ENCODE results near the gene ZBTB20. TPM values are rescaled to one million over a fixed set of nuclear protein-coding genes. Genes with fewer than 3 reads are reported as not detected.

Gene ZBTB20
- total RNA-seq, 2 donors from 2014 or later = 55.3 to 61.2 TPM

- no peak for DNase-seq
- no peak for ATAC-seq
- Mint-ChIP-seq H3K4me3 (no peak overlapping the region), H3K27ac (no peak overlapping the region), H3K27me3 (no peaks in the 10 kb centered on the region), H3K4me1 (peaks cover 7% of the 10 kb centered on the region), H3K36me3 (ENCODE audit: low read depth) (no peaks in the 10 kb centered on the region)
- no peaks in the 10 kb centered on the region for H3K9me3 ChIP-seq (ENCODE audit: control insufficient read depth, low read length, poor library complexity, severe bottlenecking)
These were observed 707.8 kb downstream of the ZBTB20 start for GRCh38 chr3:114439284-114439683.

DNA sequence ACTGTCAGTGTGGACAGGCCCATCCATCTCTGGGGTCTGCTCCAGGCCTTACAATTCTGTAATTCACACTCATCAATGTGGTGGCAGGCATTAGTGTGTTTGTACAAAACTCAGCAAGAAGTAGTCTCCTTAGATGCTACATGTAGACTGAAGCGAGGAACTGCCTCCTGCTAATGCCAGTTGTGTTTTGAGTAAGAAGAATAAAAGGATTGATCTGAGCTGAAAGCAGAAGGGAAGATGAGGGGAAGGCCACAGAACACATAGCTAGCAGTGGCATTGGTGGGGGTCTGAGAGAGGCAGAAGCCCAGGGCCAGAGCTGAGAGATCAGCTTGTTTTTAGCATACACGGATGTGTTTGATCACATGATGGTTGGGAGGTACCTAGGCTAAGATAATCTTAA lies 709.2 kb downstream of the ZBTB20 start:
- Mint-ChIP-seq H3K27me3 (no peaks in the 10 kb centered on the region), H3K36me3 (ENCODE audit: low read depth) (no peaks in the 10 kb centered on the region), H3K4me3 (no peak overlapping the region), H3K4me1 (peaks cover 9% of the 10 kb centered on the region), H3K27ac (no peak overlapping the region)
- no peak for ATAC-seq
- DNase-seq = no peak
- H3K9me3 ChIP-seq (ENCODE audit: control insufficient read depth, low read length, poor library complexity, severe bottlenecking) = no peaks in the 10 kb centered on the region

- no peak overlapping the region for H3K4me3 Mint-ChIP-seq
- H3K9me3 ChIP-seq (ENCODE audit: control insufficient read depth, low read length, poor library complexity, severe bottlenecking) = no peaks in the 10 kb centered on the region
- no peak for ATAC-seq
- H3K36me3 Mint-ChIP-seq (ENCODE audit: low read depth) = no peaks in the 10 kb centered on the region
- no peak overlapping the region for H3K27ac Mint-ChIP-seq
- peaks cover 7% of the 10 kb centered on the region for H3K4me1 Mint-ChIP-seq
- H3K27me3 Mint-ChIP-seq = no peaks in the 10 kb centered on the region
- no peak for DNase-seq
These were observed 710.9 kb downstream of the ZBTB20 start for GRCh38 chr3:114436182-114436581.

DNA sequence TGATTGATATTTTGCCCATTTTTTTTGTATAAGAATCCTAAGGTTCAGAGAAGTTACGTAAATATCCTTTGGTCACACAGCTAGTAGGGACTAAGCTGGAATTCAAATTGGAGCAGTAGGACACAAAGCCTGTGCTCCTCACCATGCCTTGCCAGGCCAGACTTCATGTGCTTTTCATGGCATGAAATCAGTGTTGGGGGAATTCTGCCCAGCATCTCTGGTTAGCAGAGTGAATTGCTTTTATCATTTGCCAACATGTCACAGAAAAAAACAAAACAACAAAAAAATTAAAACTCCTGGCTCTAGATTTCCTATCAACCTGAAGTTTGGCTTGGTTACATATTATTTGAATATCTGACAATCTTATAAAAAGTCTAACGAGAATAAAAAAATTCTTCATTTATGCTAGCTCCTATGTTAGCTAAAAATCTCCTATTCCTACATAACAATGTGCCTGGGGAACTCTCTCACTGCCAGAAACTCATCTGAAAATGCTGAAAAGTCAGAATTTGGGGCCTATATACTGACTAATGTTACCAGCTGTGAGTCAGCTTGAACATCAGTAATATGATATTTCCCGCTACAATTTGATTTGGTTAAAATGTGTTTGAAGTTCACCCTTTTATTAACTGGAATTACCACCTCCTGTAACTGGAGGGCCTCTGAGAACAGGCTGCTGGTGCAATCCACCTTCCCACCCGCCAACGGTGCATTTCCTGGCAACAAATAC lies 711.5 kb downstream of the ZBTB20 start:
- DNase-seq (no peak), ATAC-seq (no peak)
- Mint-ChIP-seq H3K4me3 (no peak overlapping the region), H3K36me3 (ENCODE audit: low read depth) (no peaks in the 10 kb centered on the region), H3K4me1 (peaks cover 7% of the 10 kb centered on the region), H3K27ac (no peak overlapping the region), H3K27me3 (no peaks in the 10 kb centered on the region)
- peaks cover 3% of the 10 kb centered on the region for H3K9me3 ChIP-seq (ENCODE audit: control insufficient read depth, low read length, poor library complexity, severe bottlenecking)

GRCh38 chr3:114432310-114432709 lies 714.8 kb downstream of the ZBTB20 start:
- peaks cover 3% of the 10 kb centered on the region for H3K9me3 ChIP-seq (ENCODE audit: control insufficient read depth, low read length, poor library complexity, severe bottlenecking)
- Mint-ChIP-seq H3K27me3 (no peaks in the 10 kb centered on the region), H3K36me3 (ENCODE audit: low read depth) (no peaks in the 10 kb centered on the region), H3K4me1 (peaks cover 4% of the 10 kb centered on the region), H3K4me3 (no peak overlapping the region), H3K27ac (no peak overlapping the region)
- DNase-seq = no peak
- no peak for ATAC-seq

GRCh38 chr3:114428044-114428595 lies 719.0 kb downstream of the ZBTB20 start:
- ATAC-seq (peak; percentile 64), DNase-seq (no peak)
- Mint-ChIP-seq H3K4me1 (peaks cover 12% of the 10 kb centered on the region), H3K36me3 (ENCODE audit: low read depth) (peaks cover 2% of the 10 kb centered on the region), H3K27ac (no peak overlapping the region), H3K27me3 (no peaks in the 10 kb centered on the region), H3K4me3 (no peak overlapping the region)
- peaks cover 3% of the 10 kb centered on the region for H3K9me3 ChIP-seq (ENCODE audit: control insufficient read depth, low read length, poor library complexity, severe bottlenecking)

GRCh38 chr3:114427285-114428043 lies 719.6 kb downstream of the ZBTB20 start:
- DNase-seq (no peak), ATAC-seq (no peak)
- Mint-ChIP-seq H3K4me1 (peaks cover 12% of the 10 kb centered on the region), H3K4me3 (no peak overlapping the region), H3K36me3 (ENCODE audit: low read depth) (peaks cover 2% of the 10 kb centered on the region), H3K27me3 (no peaks in the 10 kb centered on the region), H3K27ac (no peak overlapping the region)
- peaks cover 3% of the 10 kb centered on the region for H3K9me3 ChIP-seq (ENCODE audit: control insufficient read depth, low read length, poor library complexity, severe bottlenecking)

DNA sequence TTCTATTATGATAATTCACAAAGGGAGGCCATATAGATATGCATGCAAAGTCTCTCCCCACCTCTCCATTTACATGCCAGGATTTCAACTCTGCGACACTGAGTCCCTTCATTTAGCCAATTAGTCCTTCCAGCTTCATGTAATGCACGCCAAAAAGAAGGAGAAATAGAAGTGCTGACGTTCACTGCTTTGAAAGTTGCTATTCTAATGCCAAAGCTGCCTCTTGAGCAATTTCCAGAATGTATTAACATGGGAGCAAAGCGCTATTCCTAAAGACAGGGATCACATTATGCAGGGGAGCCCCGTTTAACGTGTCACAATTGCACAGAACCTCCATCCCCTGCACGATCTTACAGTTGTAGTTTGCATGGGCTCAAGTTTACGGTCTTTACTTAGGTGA lies 722.8 kb downstream of the ZBTB20 start:
- H3K4me1 Mint-ChIP-seq = peaks cover 9% of the 10 kb centered on the region
- ATAC-seq (no peak), DNase-seq (no peak)
- no peaks in the 10 kb centered on the region for H3K9me3 ChIP-seq (ENCODE audit: control insufficient read depth, low read length, poor library complexity, severe bottlenecking)
- H3K27ac Mint-ChIP-seq = no peak overlapping the region
- peaks cover 2% of the 10 kb centered on the region for H3K36me3 Mint-ChIP-seq (ENCODE audit: low read depth)
- H3K4me3 Mint-ChIP-seq = no peak overlapping the region
- no peaks in the 10 kb centered on the region for H3K27me3 Mint-ChIP-seq

DNA sequence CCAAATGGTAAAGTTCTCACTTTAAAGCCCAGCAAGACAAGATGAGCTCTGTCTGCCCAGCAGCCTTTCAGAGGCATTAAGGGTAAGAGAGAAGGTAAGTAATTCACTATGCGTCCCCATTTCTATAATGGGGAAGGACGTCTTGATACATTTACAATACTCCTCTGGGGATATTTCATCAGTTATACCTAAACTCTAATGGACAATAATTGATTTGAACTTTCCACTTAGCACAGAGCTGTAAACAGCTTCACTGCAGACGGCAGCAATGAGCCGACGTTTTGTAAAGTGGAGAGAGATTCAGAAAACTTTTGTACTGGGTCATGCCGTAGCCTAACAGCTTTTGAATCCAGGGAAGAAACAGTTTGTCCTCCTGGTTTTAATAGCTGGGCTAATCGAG lies 725.9 kb downstream of the ZBTB20 start:
- Mint-ChIP-seq H3K4me1 (peaks cover 10% of the 10 kb centered on the region), H3K36me3 (ENCODE audit: low read depth) (peaks cover 2% of the 10 kb centered on the region), H3K27me3 (no peaks in the 10 kb centered on the region), H3K27ac (no peak overlapping the region), H3K4me3 (no peak overlapping the region)
- no peak for ATAC-seq
- no peak for DNase-seq
- H3K9me3 ChIP-seq (ENCODE audit: control insufficient read depth, low read length, poor library complexity, severe bottlenecking) = no peaks in the 10 kb centered on the region

DNA sequence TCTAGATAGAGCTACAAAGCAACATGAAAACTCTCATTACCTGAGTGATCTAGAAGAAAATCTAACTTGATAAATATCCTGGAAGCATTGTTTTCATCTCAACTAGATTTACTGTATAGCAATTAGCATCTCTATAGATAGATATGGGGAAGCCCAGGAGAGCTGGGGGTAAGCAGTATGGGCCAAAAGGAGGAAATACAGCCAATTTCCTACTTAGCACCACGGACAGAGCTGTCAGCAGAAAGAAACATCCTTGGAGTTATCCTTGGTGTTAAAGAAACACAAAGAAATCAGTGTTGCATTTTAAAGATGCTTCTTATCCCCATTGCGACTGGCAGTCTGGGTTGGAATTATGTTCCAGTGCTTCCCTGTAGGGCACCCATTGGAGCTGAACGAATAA lies 727.0 kb downstream of the ZBTB20 start:
- H3K9me3 ChIP-seq (ENCODE audit: control insufficient read depth, low read length, poor library complexity, severe bottlenecking) = no peaks in the 10 kb centered on the region
- ATAC-seq (no peak), DNase-seq (no peak)
- H3K4me1 Mint-ChIP-seq = peaks cover 4% of the 10 kb centered on the region
- no peaks in the 10 kb centered on the region for H3K36me3 Mint-ChIP-seq (ENCODE audit: low read depth)
- no peak overlapping the region for H3K27ac Mint-ChIP-seq
- H3K4me3 Mint-ChIP-seq = no peak overlapping the region
- H3K27me3 Mint-ChIP-seq = no peaks in the 10 kb centered on the region

- H3K27ac Mint-ChIP-seq = no peak overlapping the region
- no peak overlapping the region for H3K4me3 Mint-ChIP-seq
- H3K4me1 Mint-ChIP-seq = peaks cover 4% of the 10 kb centered on the region
- no peaks in the 10 kb centered on the region for H3K9me3 ChIP-seq (ENCODE audit: control insufficient read depth, low read length, poor library complexity, severe bottlenecking)
- no peaks in the 10 kb centered on the region for H3K27me3 Mint-ChIP-seq
- no peak for DNase-seq
- peak; percentile 89 for ATAC-seq
- no peaks in the 10 kb centered on the region for H3K36me3 Mint-ChIP-seq (ENCODE audit: low read depth)
These were observed 728.2 kb downstream of the ZBTB20 start for GRCh38 chr3:114418724-114419543.

GRCh38 chr3:114418107-114418506 lies 729.0 kb downstream of the ZBTB20 start:
- no peak for ATAC-seq

DNA sequence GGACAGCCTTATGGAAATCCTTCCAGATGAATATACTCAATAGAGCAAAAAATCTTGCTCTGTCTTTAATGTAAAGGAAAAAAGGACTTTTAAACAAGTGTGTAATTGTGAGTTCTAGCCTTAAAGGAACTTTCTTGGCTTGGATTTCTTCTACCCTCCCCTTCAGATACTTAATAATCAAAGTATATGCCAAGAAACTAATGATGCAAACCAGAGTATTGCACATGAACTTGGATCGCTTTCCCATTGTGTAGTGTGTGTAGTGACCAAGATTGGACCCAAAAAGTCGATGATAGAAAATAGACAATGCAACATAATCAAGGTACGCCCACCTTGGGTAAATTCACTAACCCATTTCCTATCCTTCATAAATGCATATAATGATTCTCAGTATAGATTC lies 729.4 kb downstream of the ZBTB20 start:
- no peaks in the 10 kb centered on the region for H3K27me3 Mint-ChIP-seq
- no peaks in the 10 kb centered on the region for H3K36me3 Mint-ChIP-seq (ENCODE audit: low read depth)
- H3K27ac Mint-ChIP-seq = no peak overlapping the region
- no peaks in the 10 kb centered on the region for H3K9me3 ChIP-seq (ENCODE audit: control insufficient read depth, low read length, poor library complexity, severe bottlenecking)
- H3K4me3 Mint-ChIP-seq = no peak overlapping the region
- peaks cover 6% of the 10 kb centered on the region for H3K4me1 Mint-ChIP-seq
- DNase-seq (no peak), ATAC-seq (no peak)

More at GRCh38 chr3:114418107-114418506, 729.0 kb downstream of the ZBTB20 start:
- Mint-ChIP-seq H3K27me3 (no peaks in the 10 kb centered on the region), H3K4me1 (peaks cover 4% of the 10 kb centered on the region), H3K36me3 (ENCODE audit: low read depth) (no peaks in the 10 kb centered on the region), H3K27ac (no peak overlapping the region), H3K4me3 (no peak overlapping the region)
- no peak for DNase-seq
- no peaks in the 10 kb centered on the region for H3K9me3 ChIP-seq (ENCODE audit: control insufficient read depth, low read length, poor library complexity, severe bottlenecking)

Measured in T-helper 17 cell (primary cell).